ENCODE results near the gene DRGX.

The DRGX gene

DNA sequence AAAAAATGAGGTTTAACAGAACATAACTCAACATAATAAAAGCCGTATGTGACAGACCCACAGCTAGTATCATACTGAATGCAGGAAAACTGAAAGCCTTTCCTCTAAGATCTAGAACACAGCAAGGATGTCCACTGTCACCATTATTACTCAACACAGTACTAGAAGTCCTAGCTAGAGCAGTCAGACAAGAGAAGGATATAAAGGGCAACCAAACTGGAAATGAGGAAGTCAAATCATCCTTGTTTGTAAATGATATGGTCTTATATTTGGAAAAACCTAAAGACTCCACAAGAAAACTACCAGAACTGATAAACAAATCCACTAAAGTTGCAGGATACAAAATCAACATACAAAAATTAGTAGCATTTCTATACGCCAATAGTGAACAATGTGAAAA lies 51.0 kb downstream of the DRGX start:
- no peak for TF ChIP-seq POLR2A (IDR thresholded peaks at IDR 0.05; ENCODE audit: low read depth, low read length)
- no peak for DNase-seq (ENCODE audit: insufficient read length, low spot score)
- no peak for FAIRE-seq

- no peak for DNase-seq (ENCODE audit: insufficient read length, low spot score)
- no peak for TF ChIP-seq POLR2A (IDR thresholded peaks at IDR 0.05; ENCODE audit: low read depth, low read length)
- FAIRE-seq: no peak
Observed at GRCh38 chr10:49338604-49339003, 57.3 kb downstream of the DRGX start.

DNA sequence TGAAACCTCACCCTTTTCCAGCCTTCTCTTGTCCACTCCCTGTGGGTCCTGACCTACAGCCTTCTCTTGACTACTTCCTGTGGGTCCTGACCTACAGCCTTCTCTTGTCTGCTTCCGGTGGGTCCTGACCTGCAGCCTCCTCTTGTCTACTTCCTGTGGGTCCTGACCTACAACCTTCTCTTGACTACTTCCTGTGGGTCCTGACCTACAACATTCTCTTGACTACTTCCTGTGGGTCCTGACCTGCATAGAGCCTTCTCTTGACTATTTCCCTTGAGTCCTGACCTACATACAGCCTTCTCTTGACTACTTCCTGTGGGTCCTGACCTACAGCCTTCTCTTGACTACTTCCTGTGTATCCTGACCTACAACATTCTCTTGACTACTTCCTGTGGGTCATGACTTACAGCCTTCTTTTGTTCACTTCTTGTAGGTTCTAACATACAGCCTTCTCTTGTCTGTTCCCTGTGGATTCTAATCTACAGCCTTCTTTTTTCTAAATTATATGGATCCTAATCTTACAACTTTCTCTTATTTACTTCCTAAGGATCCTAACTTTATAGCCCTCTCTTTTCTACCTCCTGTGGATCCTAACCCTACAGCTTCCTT lies 60.4 kb downstream of the DRGX start:
- TF ChIP-seq POLR2A (IDR thresholded peaks at IDR 0.05; ENCODE audit: low read depth, low read length): no peak
- DNase-seq (ENCODE audit: insufficient read length, low spot score) (no peak), FAIRE-seq (no peak)

GRCh38 chr10:49334964-49335363 lies 60.9 kb downstream of the DRGX start:
- FAIRE-seq (no peak), DNase-seq (ENCODE audit: insufficient read length, low spot score) (no peak)
- no peak for TF ChIP-seq POLR2A (IDR thresholded peaks at IDR 0.05; ENCODE audit: low read depth, low read length)

DNA sequence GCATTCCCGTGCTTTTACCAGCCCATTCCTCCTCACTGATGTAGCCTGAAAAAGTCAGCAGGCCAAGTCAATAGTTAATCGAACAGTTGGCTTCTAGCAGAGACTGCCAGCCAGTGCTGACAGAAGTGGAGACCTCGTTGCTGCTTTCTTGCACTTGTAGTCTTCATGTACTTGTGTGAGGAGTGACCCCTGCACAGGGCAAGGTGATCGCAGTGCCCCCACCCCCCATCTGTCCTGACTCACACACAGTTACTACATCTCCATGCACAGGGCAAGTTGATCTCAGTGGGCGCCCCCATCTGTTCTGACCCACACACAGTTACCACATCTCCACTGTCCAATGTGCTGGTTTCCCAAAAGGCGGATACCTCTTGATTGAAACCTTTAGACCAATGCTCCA lies 62.7 kb downstream of the DRGX start:
- TF ChIP-seq POLR2A (IDR thresholded peaks at IDR 0.05; ENCODE audit: low read depth, low read length): no peak
- no peak for DNase-seq (ENCODE audit: insufficient read length, low spot score)
- FAIRE-seq: no peak

DNA sequence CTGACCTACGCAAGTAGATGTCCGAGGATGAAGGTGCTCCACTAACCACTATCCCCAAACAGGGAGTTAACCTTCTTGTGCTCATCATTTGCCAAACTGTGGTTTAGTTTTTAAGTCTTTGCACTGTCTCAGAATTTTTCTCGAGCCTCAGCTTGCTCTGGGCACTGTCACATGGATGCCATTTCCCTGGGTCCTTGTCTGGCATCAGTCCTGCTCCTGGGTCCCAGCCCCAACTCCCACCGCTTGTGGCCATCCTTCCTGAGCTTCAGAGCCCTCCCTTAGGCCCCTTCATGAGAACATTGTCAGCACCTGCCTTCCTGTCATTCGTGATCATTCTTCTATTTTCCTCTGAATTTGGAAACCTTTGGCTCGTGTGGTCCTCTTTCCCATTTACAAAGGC lies 63.1 kb downstream of the DRGX start:
- no peak for DNase-seq (ENCODE audit: insufficient read length, low spot score)
- no peak for FAIRE-seq
- no peak for TF ChIP-seq POLR2A (IDR thresholded peaks at IDR 0.05; ENCODE audit: low read depth, low read length)

DNA sequence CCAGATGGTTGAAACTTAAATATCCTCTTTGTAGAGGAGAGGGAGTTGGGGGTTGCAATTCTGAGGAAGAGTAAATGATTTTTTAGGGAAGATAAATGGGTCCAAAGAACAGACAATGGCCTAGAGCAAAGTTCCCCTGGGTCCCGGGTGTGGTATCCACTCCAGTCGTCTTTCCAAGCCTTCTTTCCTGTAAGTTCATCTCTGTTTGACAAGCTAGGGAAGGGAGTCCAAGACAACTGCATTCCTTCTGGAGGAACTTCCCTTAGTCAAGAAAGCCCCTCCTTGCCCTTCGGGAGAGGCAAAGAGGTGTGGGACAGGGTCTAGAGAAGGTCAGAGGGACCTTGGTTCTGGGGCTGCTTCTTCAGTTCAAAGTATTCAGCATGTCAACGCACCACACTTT lies 63.6 kb downstream of the DRGX start:
- TF ChIP-seq POLR2A (IDR thresholded peaks at IDR 0.05; ENCODE audit: low read depth, low read length): no peak
- FAIRE-seq: no peak
- DNase-seq (ENCODE audit: insufficient read length, low spot score): no peak

GRCh38 chr10:49331431-49331830 lies 64.5 kb downstream of the DRGX start:
- FAIRE-seq (no peak), DNase-seq (ENCODE audit: insufficient read length, low spot score) (no peak)
- no peak for TF ChIP-seq POLR2A (IDR thresholded peaks at IDR 0.05; ENCODE audit: low read depth, low read length)

DNA sequence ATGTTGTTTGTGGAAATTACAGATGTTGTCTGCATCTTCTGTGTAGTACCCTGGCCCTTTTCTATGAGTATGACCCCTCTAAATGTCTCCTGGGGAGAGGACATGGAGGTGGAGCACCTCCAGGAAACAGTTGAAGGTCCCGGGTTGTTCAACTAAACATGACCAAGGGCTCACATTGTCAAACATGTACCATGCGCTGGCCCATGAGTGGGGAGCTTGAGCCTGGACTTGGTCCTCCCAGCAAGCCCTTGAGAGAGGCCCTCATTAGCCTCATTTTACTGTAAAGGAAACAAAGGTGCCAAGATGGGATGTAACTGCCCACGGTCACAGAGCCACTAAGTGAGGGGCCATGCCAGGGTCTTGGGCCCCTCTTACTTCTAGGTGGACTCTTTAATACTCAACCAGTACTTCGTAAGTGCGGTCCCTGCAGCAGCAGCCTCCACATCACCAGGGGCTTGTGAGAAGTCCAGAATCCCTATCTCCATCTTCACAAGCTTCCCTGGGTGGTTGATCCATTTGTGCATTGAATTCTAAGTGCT lies 65.7 kb downstream of the DRGX start:
- no peak for TF ChIP-seq POLR2A (IDR thresholded peaks at IDR 0.05; ENCODE audit: low read depth, low read length)
- no peak for DNase-seq (ENCODE audit: insufficient read length, low spot score)
- FAIRE-seq: no peak

DNA sequence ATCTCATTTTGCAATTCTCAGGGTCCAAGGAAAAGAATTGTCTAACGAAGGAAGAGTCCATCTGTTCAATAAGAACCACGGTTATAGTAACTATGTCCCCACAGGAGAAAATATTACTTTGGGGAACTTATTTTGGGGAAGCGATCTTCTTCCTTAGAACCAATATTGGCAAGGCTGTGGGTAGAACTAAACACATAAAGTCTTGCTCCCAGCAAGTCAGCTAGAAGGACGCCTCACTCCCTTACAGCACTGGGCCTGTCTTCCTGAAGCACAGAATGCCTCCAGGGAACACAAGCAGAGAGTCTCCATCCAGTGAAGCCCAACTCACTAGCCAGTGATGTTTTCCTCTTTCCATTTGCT lies 66.8 kb downstream of the DRGX start:
- no peak for TF ChIP-seq POLR2A (IDR thresholded peaks at IDR 0.05; ENCODE audit: low read depth, low read length)
- DNase-seq (ENCODE audit: insufficient read length, low spot score): no peak
- no peak for FAIRE-seq

- FAIRE-seq (no peak), DNase-seq (ENCODE audit: insufficient read length, low spot score) (no peak)
- TF ChIP-seq POLR2A (IDR thresholded peaks at IDR 0.05; ENCODE audit: low read depth, low read length): no peak
Observed at GRCh38 chr10:49328401-49329145, 67.3 kb downstream of the DRGX start.

- TF ChIP-seq POLR2A (IDR thresholded peaks at IDR 0.05; ENCODE audit: low read depth, low read length): no peak
- DNase-seq (ENCODE audit: insufficient read length, low spot score) (no peak), FAIRE-seq (no peak)
Observed at GRCh38 chr10:49327036-49327813, 68.7 kb downstream of the DRGX start.

- FAIRE-seq (no peak), DNase-seq (ENCODE audit: insufficient read length, low spot score) (no peak)
- no peak for TF ChIP-seq POLR2A (IDR thresholded peaks at IDR 0.05; ENCODE audit: low read depth, low read length)
Observed at GRCh38 chr10:49325916-49326783, 69.7 kb downstream of the DRGX start.

All from H54 (cell line).